PC-3 (cell line): ENCODE results near the gene ADGRF4. TPM values are rescaled to one million over a fixed set of nuclear protein-coding genes. Genes with fewer than 3 reads are reported as not detected.

Experiments used
- ATAC-seq: fragments of 200-7000 bp; cut with Tn5 transposase; 2 replicates; pipeline ENCODE4 v1.9.1; 2020; ENCODE audit warnings: mild to moderate bottlenecking, moderate library complexity
- BruUV-seq: library from RNA; stranded (reverse); fragments of 400-500 nt; replicated peaks from 2 replicates; lab custom pipeline; 2021; lab: Mats Ljungman, UMichigan
- CTCF ChIA-PET: fragments of 300-600 bp; sonication (Branson Sonifier 250); formaldehyde crosslinking; loops from one replicate; lab custom pipeline; 2022; ENCODE audit warnings: antibody characterized with exemption; lab: Charles Lee
- POLR2A ChIA-PET: fragments of 300-600 bp; sonication (Branson Sonifier 250); formaldehyde crosslinking; loops from one replicate; lab custom pipeline; 2022; ENCODE audit warnings: antibody characterized with exemption; ENCODE audit not compliant: unreplicated experiment; lab: Charles Lee
- DNase-seq: peaks from one replicate; pipeline ENCODE4 v3.0.0-alpha.2; 2015
- H2AFZ ChIP-seq: fragments of 300-600 bp; sonication (generic); 2 replicates; pipeline ENCODE4 v1.6.0; 2016; ENCODE audit warnings: antibody characterized with exemption, low read length
- H3F3A ChIP-seq: fragments of 300-600 bp; sonication (generic); one replicate; pipeline ENCODE4 v1.6.0; 2017; ENCODE audit warnings: antibody characterized with exemption, low read length, control low read depth, mild to moderate bottlenecking; ENCODE audit not compliant: unreplicated experiment
- H3K27ac ChIP-seq: fragments of 300-600 bp; sonication (generic); 2 replicates; pipeline ENCODE4 v1.5.1; 2016; ENCODE audit warnings: mild to moderate bottlenecking, low read length
- H3K27me3 ChIP-seq: fragments of 300-600 bp; sonication (generic); 2 replicates; pipeline ENCODE4 v1.6.1; 2016; ENCODE audit warnings: low read length, mixed read lengths
- H3K36me3 ChIP-seq: fragments of 300-600 bp; sonication (generic); 2 replicates; pipeline ENCODE4 v1.6.1; 2016; ENCODE audit warnings: low read depth, mixed run types, low read length, mixed read lengths
- H3K4me1 ChIP-seq: fragments of 300-600 bp; sonication (generic); 2 replicates; pipeline ENCODE4 v1.5.1; 2016; ENCODE audit warnings: low read length; ENCODE audit not compliant: insufficient read depth
- H3K4me2 ChIP-seq: fragments of 300-600 bp; sonication (generic); 2 replicates; pipeline ENCODE4 v1.6.0; 2016; ENCODE audit warnings: low read length
- H3K4me3 ChIP-seq: fragments of 300-600 bp; sonication (generic); 2 replicates; pipeline ENCODE4 v1.5.1; 2016; ENCODE audit warnings: mild to moderate bottlenecking, low read length, mixed read lengths
- H3K79me2 ChIP-seq: fragments of 300-600 bp; sonication (generic); 2 replicates; pipeline ENCODE4 v1.6.1; 2017; ENCODE audit warnings: low read length, mixed read lengths
- H3K9ac ChIP-seq: fragments of 300-600 bp; sonication (generic); 2 replicates; pipeline ENCODE4 v1.6.0; 2016; ENCODE audit warnings: mild to moderate bottlenecking, low read length
- H3K9me2 ChIP-seq: fragments of 300-600 bp; sonication (generic); replicated peaks from 2 replicates; pipeline ENCODE4 v1.6.1; 2016; ENCODE audit warnings: mixed run types, low read length, mixed read lengths
- H3K9me3 ChIP-seq: fragments of 300-600 bp; sonication (generic); 2 replicates; pipeline ENCODE4 v1.6.1; 2016; ENCODE audit warnings: low read length, mixed read lengths
- H4K20me1 ChIP-seq: fragments of 300-600 bp; sonication (generic); 2 replicates; pipeline ENCODE4 v1.6.1; 2016; ENCODE audit warnings: low read length, mixed read lengths
- CTCF ChIP-seq: fragments of 300-600 bp; sonication (generic); conservative IDR thresholded peaks from 2 replicates; pipeline ENCODE4 v1.5.1; 2017; ENCODE audit warnings: antibody characterized with exemption, low read depth, mild to moderate bottlenecking, low read length
- EZH2 ChIP-seq: fragments of 300-600 bp; sonication (generic); IDR thresholded peaks from one replicate; pipeline ENCODE4 v1.6.1; 2017; ENCODE audit warnings: antibody characterized with exemption, mild to moderate bottlenecking, low read length; ENCODE audit not compliant: unreplicated experiment
- EZH2phosphoT487 ChIP-seq: fragments of 300-600 bp; sonication (generic); IDR thresholded peaks from 2 replicates; pipeline ENCODE4 v1.6.1; 2018; ENCODE audit warnings: mild to moderate bottlenecking, antibody characterized with exemption, low read length, borderline replicate concordance
- intact Hi-C: fragments of 100-400 bp; cut with micrococcal nuclease; formaldehyde crosslinking; loops from 2 replicates; pipeline ENCODE4 v1.9.0; 2023
- total RNA-seq: library from RNA; depleted of rRNA; stranded (reverse); fragments of >200 nt; gene quantifications from 2 replicates; pipeline ENCODE4 v1.2.3, GENCODE V29; 2014

ADGRF4 gene
- total RNA-seq, 1 experiment from 2014 or later, result 3.4 TPM

GRCh38 chr6:47672816-47673215 lies 25.6 kb upstream of the ADGRF4 start:
- BruUV-seq, result no TSS peak
- ChIA-PET POLR2A (no interaction called here), CTCF (no interaction called here)
- H3K9ac ChIP-seq, result no peak overlapping the region
- no peak for DNase-seq
- intact Hi-C loops, result no loop called here
- H3K4me3 ChIP-seq, result no peak overlapping the region
- H3K4me1 ChIP-seq, result peaks cover 11% of the 10 kb centered on the region; the same call in 1 of the 2 replicates
- no peak overlapping the region for H3K27ac ChIP-seq
- H3K4me2 ChIP-seq, result no peak overlapping the region
- TF ChIP-seq CTCF, result no peak
- TF ChIP-seq EZH2, result no peak
- no peak for TF ChIP-seq EZH2phosphoT487
- H2AFZ ChIP-seq, result no peak overlapping the region
- H3K36me3 ChIP-seq, result no peaks in the 10 kb centered on the region
- ATAC-seq, result no peak
- no peaks in the 10 kb centered on the region for H3K79me2 ChIP-seq
- no peaks in the 10 kb centered on the region for H3K9me2 ChIP-seq
- no peaks in the 10 kb centered on the region for H3F3A ChIP-seq
- no peaks in the 10 kb centered on the region for H4K20me1 ChIP-seq
- H3K27me3 ChIP-seq, result no peaks in the 10 kb centered on the region
- no peaks in the 10 kb centered on the region for H3K9me3 ChIP-seq

- Histone ChIP-seq H3K79me2 (no peaks in the 10 kb centered on the region), H3K9ac (no peak overlapping the region), H3K27ac (no peak overlapping the region), H3K27me3 (no peaks in the 10 kb centered on the region), H3K4me1 (peaks cover 11% of the 10 kb centered on the region; the same call in 1 of the 2 replicates), H2AFZ (no peak overlapping the region), H3K4me2 (no peak overlapping the region), H3K9me3 (no peaks in the 10 kb centered on the region), H3F3A (no peaks in the 10 kb centered on the region), H3K36me3 (no peaks in the 10 kb centered on the region), H3K4me3 (no peak overlapping the region), H3K9me2 (no peaks in the 10 kb centered on the region), H4K20me1 (no peaks in the 10 kb centered on the region)
- ChIA-PET POLR2A (no interaction called here), CTCF (no interaction called here)
- ATAC-seq, result no peak
- DNase-seq, result no peak
- intact Hi-C loops, result no loop called here
- no peak for TF ChIP-seq CTCF
- no peak for TF ChIP-seq EZH2phosphoT487
- no peak for TF ChIP-seq EZH2
- no TSS peak for BruUV-seq
Measured at GRCh38 chr6:47674673-47675072, 23.7 kb upstream of the ADGRF4 start.

- TF ChIP-seq EZH2 (no peak), CTCF (no peak), EZH2phosphoT487 (no peak)
- CTCF ChIA-PET, result no interaction called here
- no peaks in the 10 kb centered on the region for H3K79me2 ChIP-seq
- no peak overlapping the region for H3K4me3 ChIP-seq
- DNase-seq (no peak), ATAC-seq (no peak)
- intact Hi-C loops, result no loop called here
- POLR2A ChIA-PET, result no interaction called here
- H3K27me3 ChIP-seq, result no peaks in the 10 kb centered on the region
- no peaks in the 10 kb centered on the region for H3K9me3 ChIP-seq
- H3K9ac ChIP-seq, result no peak overlapping the region
- no peaks in the 10 kb centered on the region for H3F3A ChIP-seq
- H2AFZ ChIP-seq, result no peak overlapping the region
- no peak overlapping the region for H3K27ac ChIP-seq
- BruUV-seq, result no TSS peak
- H4K20me1 ChIP-seq, result no peaks in the 10 kb centered on the region
- no peaks in the 10 kb centered on the region for H3K4me1 ChIP-seq
- no peak overlapping the region for H3K4me2 ChIP-seq
- H3K36me3 ChIP-seq, result no peaks in the 10 kb centered on the region
- H3K9me2 ChIP-seq, result no peaks in the 10 kb centered on the region
Measured at GRCh38 chr6:47677381-47678100, 20.8 kb upstream of the ADGRF4 start.
